ENCODE measurements around the gene TMEM108. TPM values are rescaled to one million over a fixed set of nuclear protein-coding genes. Genes with fewer than 3 reads are reported as not detected.

TMEM108 gene
- total and polyA plus RNA-seq, 2 of the 4 experiments (the other 2 are of a cell fraction) = 0.18 to 2.2 TPM

- H4K91ac ChIP-seq (ENCODE audit: insufficient read depth, low read depth, low read length) = no peak overlapping the region
- H3K27me3 ChIP-seq (ENCODE audit: control insufficient read depth, insufficient read depth, low read length) = no peaks in the 10 kb centered on the region
- DNase-seq (no peak), ATAC-seq (ENCODE audit: low read depth) (no peak)
- in situ Hi-C loops (cut with MboI; ENCODE audit: low sequenced_read_pairs) = no loop called here
- H3K9me1 ChIP-seq (ENCODE audit: insufficient read depth, low read length) = no peaks in the 10 kb centered on the region
- H3K23ac ChIP-seq (ENCODE audit: low read depth, low read length) = no peak overlapping the region
- H3K18ac ChIP-seq (ENCODE audit: low read depth, low read length) = no peak overlapping the region
- TF ChIP-seq NFE2L2 (IDR thresholded peaks at IDR 0.05; ENCODE audit: low read depth, low read length) (no peak), FOS (IDR thresholded peaks at IDR 0.05; ENCODE audit: low read depth, low read length) (no peak), POLR2A (IDR thresholded peaks at IDR 0.05; ENCODE audit: low read depth, low read length) (no peak)
- no peak overlapping the region for H3K4me2 ChIP-seq (ENCODE audit: low read depth, low read length)
- intact Hi-C loops (cut with micrococcal nuclease) = no loop called here
- H4K5ac ChIP-seq (ENCODE audit: low read depth, low read length) = no peak overlapping the region
- no peak overlapping the region for H2BK5ac ChIP-seq (ENCODE audit: low read depth, low read length, poor library complexity, severe bottlenecking)
- H2BK15ac ChIP-seq (ENCODE audit: low read depth, low read length) = no peak overlapping the region
- H3K56ac ChIP-seq (ENCODE audit: extremely low read depth, insufficient read depth, low read length) = no peak overlapping the region
- no peak overlapping the region for H3K4ac ChIP-seq (ENCODE audit: low read depth, low read length)
- no peak overlapping the region for H3K27ac ChIP-seq (ENCODE audit: insufficient read depth, low read length)
- no CpG with 5 or more reads among the region's 3 CpGs for WGBS, 2 experiments (ENCODE audit: extremely low coverage in 2 of 2, insufficient read length in 1 of 2)
- H4K20me1 ChIP-seq (ENCODE audit: insufficient read depth, low read length) = no peaks in the 10 kb centered on the region
- no peak overlapping the region for H2BK120ac ChIP-seq (ENCODE audit: low read depth, low read length)
- no peak overlapping the region for H2AFZ ChIP-seq (replicated peaks; ENCODE audit: low read length, poor library complexity)
- H3K79me1 ChIP-seq (ENCODE audit: low read depth in 1 of 2, low read length in 2 of 2) = no peaks in the 10 kb centered on the region
- no peak overlapping the region for H3K9ac ChIP-seq (ENCODE audit: low read depth, low read length)
- no peaks in the 10 kb centered on the region for H3K4me1 ChIP-seq (ENCODE audit: control insufficient read depth, insufficient read depth, low read length)
- H2AK5ac ChIP-seq (ENCODE audit: low read depth, low read length) = no peak overlapping the region
- no peak overlapping the region for H2AK9ac ChIP-seq (replicated peaks; ENCODE audit: low read depth, low read length, poor library complexity)
- dilution Hi-C loops (cut with HindIII; ENCODE audit: low sequenced_read_pairs, unreplicated experiment) = no loop called here
- no peaks in the 10 kb centered on the region for H3K36me3 ChIP-seq (ENCODE audit: control insufficient read depth, insufficient read depth, low read length)
- BruUV-seq (replicated peaks) = no TSS peak
- POLR2A ChIA-PET (ENCODE audit: unreplicated experiment) = no interaction called here
- no peak overlapping the region for H2BK20ac ChIP-seq (ENCODE audit: low read depth, low read length)
- no peak overlapping the region for H3K4me3 ChIP-seq (ENCODE audit: insufficient read depth, low read depth, low read length)
- H4K8ac ChIP-seq (ENCODE audit: low read depth in 2 of 2, low read length in 2 of 2) = no peak overlapping the region
- peaks cover under 1% of the 10 kb centered on the region; the same call in 1 of the 2 replicates for H3K9me3 ChIP-seq (ENCODE audit: control insufficient read depth, insufficient read depth, low read length)
- H3K14ac ChIP-seq (replicated peaks; ENCODE audit: low read depth, low read length) = no peak overlapping the region
- CTCF ChIA-PET = no interaction called here
Observed at GRCh38 chr3:133227813-133228212, 189.6 kb downstream of the TMEM108 start.
